Mucosa of descending colon (tissue), 3 donors: ENCODE data around the gene KRTAP10-11. TPM values are rescaled to one million over a fixed set of nuclear protein-coding genes. Genes with fewer than 3 reads are reported as not detected.
"Not testable (repeated sequence)": the region's sequence is repeated elsewhere in the genome, so short reads cannot be mapped to it uniquely, and the experiment has no call there.

ENCODE experiments used
- ATAC-seq: fragments of 200-7000 bp; cut with Tn5 transposase; one replicate; pipeline ENCODE4 v1.9.1; 2020; ENCODE audit warnings: mild to moderate bottlenecking, moderate library complexity
- DNase-seq, 3 donors: peaks; one replicate each; pipeline ENCODE4 v3.0.0-alpha.2; 2020
- H3K36me3 ChIP-seq: fragments of 200-600 bp; one replicate; pipeline ENCODE4 v1.8.0; 2021; ENCODE audit warnings: low read depth, mild to moderate bottlenecking
- H3K4me1 ChIP-seq: fragments of 200-600 bp; one replicate; pipeline ENCODE4 v1.8.0; 2021; ENCODE audit warnings: low read depth, mild to moderate bottlenecking
- H3K4me3 ChIP-seq: fragments of 200-600 bp; one replicate; pipeline ENCODE4 v1.8.0; 2021; ENCODE audit warnings: mild to moderate bottlenecking
- H3K9me3 ChIP-seq: fragments of 200-600 bp; one replicate; pipeline ENCODE4 v1.8.0; 2021; ENCODE audit warnings: mild to moderate bottlenecking
- CTCF ChIP-seq: fragments of 200-600 bp; IDR thresholded peaks from one replicate; pipeline ENCODE4 v1.8.0; 2022; ENCODE audit warnings: antibody characterized with exemption, mild to moderate bottlenecking
- intact Hi-C, 2 donors: fragments of 100-400 bp; cut with DNase I in 1 of 2; cut with micrococcal nuclease in 1 of 2; formaldehyde crosslinking; loops; one replicate each; pipeline versions ENCODE4 v1.11.0 to v1.11.1; 2022; cut with DNase I, micrococcal nuclease
- total RNA-seq, 3 donors: library from RNA; stranded (reverse); fragmentation: NEBNext Ultra II Directional in 2 of 3; extraction: Animal tissue kit (Norgen Biotek cat#: 25700) in 2 of 3; gene quantifications; one replicate each; pipeline versions ENCODE4 v1.2.1 to v1.2.4, GENCODE V29; 2021 to 2023
- donor health status: DM: no; HTN: no; CAD: no; lungs with moderate emphysema.
- donor health status: DM: no; HTN: no; CAD: no.
- donor health status: DM: no; HTN: yes; CAD: no.

Gene KRTAP10-11
- total RNA-seq, 3 donors from 2014 or later, result not detected

DNA sequence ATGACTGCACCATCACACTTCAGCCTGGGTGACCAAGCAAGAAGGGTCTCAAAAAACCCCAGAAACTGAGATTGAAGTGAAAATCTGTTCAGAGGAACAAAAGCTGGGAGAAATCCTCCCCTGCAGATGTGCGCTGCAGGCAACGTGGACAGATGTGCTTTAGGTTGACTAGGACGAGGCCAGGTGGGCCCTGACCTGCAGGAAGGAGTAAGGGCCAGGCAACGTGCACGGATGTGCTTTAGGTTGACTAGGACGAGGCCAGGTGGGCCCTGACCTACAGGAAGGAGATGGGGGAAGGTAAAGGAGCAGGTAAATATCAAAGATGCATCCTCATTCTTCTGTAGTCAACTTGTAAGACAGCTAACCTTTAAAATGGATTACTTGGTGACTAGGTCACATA is 38.3 kb downstream of the KRTAP10-11 start:
- intact Hi-C loops, result no loop called here
- TF ChIP-seq CTCF, result no peak
- ATAC-seq (no peak), DNase-seq (no peak)
- H3K36me3 ChIP-seq, result no peaks in the 10 kb centered on the region
- no peak overlapping the region for H3K4me3 ChIP-seq
- no peaks in the 10 kb centered on the region for H3K4me1 ChIP-seq
- no peaks in the 10 kb centered on the region for H3K9me3 ChIP-seq

- H3K4me3 ChIP-seq, H3K9me3 ChIP-seq, DNase-seq, H3K4me1 ChIP-seq, H3K36me3 ChIP-seq, ATAC-seq, intact Hi-C loops: not testable (repeated sequence)
Measured at GRCh38 chr21:44685050-44685449, 38.8 kb downstream of the KRTAP10-11 start.

- ATAC-seq, result no peak
- intact Hi-C loops, result no loop called here
- no peak for DNase-seq
- H3K9me3 ChIP-seq, result no peaks in the 10 kb centered on the region
- no peaks in the 10 kb centered on the region for H3K4me1 ChIP-seq
- no peak overlapping the region for H3K4me3 ChIP-seq
- no peak for TF ChIP-seq CTCF
- no peaks in the 10 kb centered on the region for H3K36me3 ChIP-seq
Measured at GRCh38 chr21:44686000-44686781, 40.0 kb downstream of the KRTAP10-11 start.

DNA sequence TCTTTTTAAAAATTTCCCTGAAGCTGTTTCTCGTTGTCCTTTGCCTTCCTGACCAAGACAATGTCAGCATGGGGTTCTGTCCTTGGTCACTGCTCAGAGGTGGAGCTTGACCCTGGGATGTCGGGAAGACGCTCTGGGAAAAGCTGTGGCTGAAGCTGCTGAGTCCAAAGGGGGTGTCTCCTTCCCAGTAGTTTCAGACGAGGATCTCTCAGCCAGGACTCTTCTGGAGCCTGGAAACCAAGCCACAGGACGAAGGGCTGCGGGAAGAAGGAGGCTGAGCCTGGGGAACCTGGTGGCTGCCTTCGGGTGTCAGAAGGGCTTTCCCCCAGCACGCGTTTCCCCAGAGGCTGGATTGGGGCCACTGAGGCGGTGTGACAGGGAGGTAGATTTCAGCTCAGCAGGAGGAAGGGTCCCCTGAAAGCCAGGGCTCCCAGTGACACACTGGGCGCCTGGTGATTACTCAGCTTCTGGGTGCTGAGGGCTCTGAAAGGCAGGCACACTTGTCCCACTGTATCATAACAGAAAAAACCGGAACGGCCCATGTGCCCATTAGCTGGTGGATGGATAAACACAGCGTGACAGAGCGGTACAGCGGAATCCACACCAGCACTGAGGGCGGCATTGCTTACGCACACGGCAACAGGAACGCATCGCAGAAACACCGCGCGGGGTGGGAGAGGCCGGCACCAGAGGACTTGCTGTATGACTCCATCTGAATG is 40.8 kb downstream of the KRTAP10-11 start:
- intact Hi-C loops, result no loop called here
- Histone ChIP-seq H3K9me3 (no peaks in the 10 kb centered on the region), H3K4me3 (no peak overlapping the region), H3K36me3 (no peaks in the 10 kb centered on the region), H3K4me1 (no peaks in the 10 kb centered on the region)
- ATAC-seq, result no peak
- no peak for DNase-seq
- TF ChIP-seq CTCF, result no peak

DNA sequence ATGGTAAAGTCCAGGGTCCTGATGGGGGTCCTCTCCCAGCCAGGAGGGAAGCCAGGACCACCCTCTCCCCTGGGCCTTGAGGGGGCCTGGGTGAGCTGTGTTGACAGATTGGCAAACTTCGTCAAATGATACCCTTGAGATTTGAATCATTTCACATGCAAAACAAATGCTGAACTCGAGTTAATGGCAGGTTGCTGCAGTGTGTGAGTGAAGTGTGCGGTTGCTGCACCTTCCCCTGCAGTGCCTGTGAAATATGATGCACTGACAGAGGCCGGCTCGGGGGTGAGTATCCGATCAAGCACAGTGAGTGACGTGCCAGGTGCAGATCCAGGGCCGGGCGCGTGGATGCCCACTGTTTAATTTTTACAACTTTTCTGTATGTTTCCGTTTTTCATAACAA is 41.5 kb downstream of the KRTAP10-11 start:
- Histone ChIP-seq H3K4me1 (no peaks in the 10 kb centered on the region), H3K9me3 (peaks cover 3% of the 10 kb centered on the region), H3K36me3 (no peaks in the 10 kb centered on the region), H3K4me3 (no peak overlapping the region)
- ATAC-seq (no peak), DNase-seq (no peak)
- TF ChIP-seq CTCF, result no peak
- intact Hi-C loops, result no loop called here

- ATAC-seq, H3K9me3 ChIP-seq, H3K36me3 ChIP-seq, DNase-seq, H3K4me3 ChIP-seq, intact Hi-C loops, H3K4me1 ChIP-seq: not testable (repeated sequence)
Measured at GRCh38 chr21:44689740-44690139, 43.5 kb downstream of the KRTAP10-11 start.
